Loucy (cell line): ENCODE measurements around the gene ABCG1.
"Not testable (repeated sequence)": the region's sequence is repeated elsewhere in the genome, so short reads cannot be mapped to it uniquely, and the experiment has no call there.

Experiments used
- CTCF ChIP-seq: fragments of 200-600 bp; sonication (generic); conservative IDR thresholded peaks from 2 replicates; pipeline ENCODE4 v1.5.1; 2014; ENCODE audit warnings: mild to moderate bottlenecking, antibody characterized with exemption, low read length
- EZH2phosphoT487 ChIP-seq: fragments of 200-600 bp; IDR thresholded peaks from 2 replicates; pipeline ENCODE4 v1.6.1; 2018; ENCODE audit warnings: antibody characterized with exemption, mild to moderate bottlenecking, moderate library complexity, borderline replicate concordance

GRCh38 chr21:42292563-42293142, 73.7 kb downstream of the ABCG1 start:
- TF ChIP-seq CTCF, EZH2phosphoT487: not testable (repeated sequence)
